ENCODE data around the gene NR1D1.
A peak's percentile ranks its signal among the peaks of the same experiment; 100 is the strongest.

NR1D1 gene

DNA sequence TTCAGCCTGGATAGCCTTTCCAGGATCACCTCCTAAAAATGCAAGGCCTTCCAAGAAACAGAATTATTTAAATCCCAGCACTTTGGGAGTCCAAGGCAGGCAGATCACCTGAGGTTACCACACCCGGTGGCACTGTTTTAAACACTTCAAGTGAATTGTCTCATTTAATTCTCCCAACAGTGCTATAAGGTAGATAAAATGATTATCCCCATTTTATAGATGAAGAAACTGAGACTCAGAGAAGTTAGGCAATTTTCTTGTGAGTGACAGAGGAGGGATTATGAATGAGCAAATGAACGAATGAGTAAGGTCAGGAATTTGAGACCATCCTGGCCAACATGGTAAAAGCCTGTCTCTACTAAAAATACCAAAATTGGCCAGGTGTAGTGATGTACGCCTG lies 20.8 kb downstream of the NR1D1 start:
- H4K20me1 ChIP-seq (ENCODE audit: control insufficient read depth, insufficient read depth, low read depth, low read length): no peaks in the 10 kb centered on the region
- no peak overlapping the region for H3K27ac ChIP-seq (ENCODE audit: low read depth, low read length)
- H3K4me1 ChIP-seq (ENCODE audit: control insufficient read depth, low read length): peaks cover 12% of the 10 kb centered on the region
- no peak overlapping the region for H3K4me3 ChIP-seq (ENCODE audit: low read length)
- H3F3A ChIP-seq (ENCODE audit: control insufficient read depth, insufficient read depth): no peaks in the 10 kb centered on the region
- TF ChIP-seq, protein P1, sequence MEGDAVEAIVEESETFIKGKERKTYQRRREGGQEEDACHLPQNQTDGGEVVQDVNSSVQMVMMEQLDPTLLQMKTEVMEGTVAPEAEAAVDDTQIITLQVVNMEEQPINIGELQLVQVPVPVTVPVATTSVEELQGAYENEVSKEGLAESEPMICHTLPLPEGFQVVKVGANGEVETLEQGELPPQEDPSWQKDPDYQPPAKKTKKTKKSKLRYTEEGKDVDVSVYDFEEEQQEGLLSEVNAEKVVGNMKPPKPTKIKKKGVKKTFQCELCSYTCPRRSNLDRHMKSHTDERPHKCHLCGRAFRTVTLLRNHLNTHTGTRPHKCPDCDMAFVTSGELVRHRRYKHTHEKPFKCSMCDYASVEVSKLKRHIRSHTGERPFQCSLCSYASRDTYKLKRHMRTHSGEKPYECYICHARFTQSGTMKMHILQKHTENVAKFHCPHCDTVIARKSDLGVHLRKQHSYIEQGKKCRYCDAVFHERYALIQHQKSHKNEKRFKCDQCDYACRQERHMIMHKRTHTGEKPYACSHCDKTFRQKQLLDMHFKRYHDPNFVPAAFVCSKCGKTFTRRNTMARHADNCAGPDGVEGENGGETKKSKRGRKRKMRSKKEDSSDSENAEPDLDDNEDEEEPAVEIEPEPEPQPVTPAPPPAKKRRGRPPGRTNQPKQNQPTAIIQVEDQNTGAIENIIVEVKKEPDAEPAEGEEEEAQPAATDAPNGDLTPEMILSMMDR (IDR thresholded peaks at IDR 0.05; ENCODE audit: low read depth, low read length, poor library complexity, severe bottlenecking): no peak
- no peak for TF ChIP-seq EZH2phosphoT487 (IDR thresholded peaks at IDR 0.05; ENCODE audit: borderline replicate concordance, low read length)
- no peak overlapping the region for H3K4me2 ChIP-seq (ENCODE audit: low read length)
- no peaks in the 10 kb centered on the region for H3K36me3 ChIP-seq (ENCODE audit: control insufficient read depth, low read length)
- H3K27me3 ChIP-seq (ENCODE audit: control insufficient read depth, low read length): no peaks in the 10 kb centered on the region
- H3K9me2 ChIP-seq (replicated peaks; ENCODE audit: control insufficient read depth, low read length): no peaks in the 10 kb centered on the region
- H3K79me2 ChIP-seq (ENCODE audit: control insufficient read depth, low read length): no peaks in the 10 kb centered on the region
- H3K9me3 ChIP-seq (ENCODE audit: control insufficient read depth, insufficient read depth, low read length): no peaks in the 10 kb centered on the region

DNA sequence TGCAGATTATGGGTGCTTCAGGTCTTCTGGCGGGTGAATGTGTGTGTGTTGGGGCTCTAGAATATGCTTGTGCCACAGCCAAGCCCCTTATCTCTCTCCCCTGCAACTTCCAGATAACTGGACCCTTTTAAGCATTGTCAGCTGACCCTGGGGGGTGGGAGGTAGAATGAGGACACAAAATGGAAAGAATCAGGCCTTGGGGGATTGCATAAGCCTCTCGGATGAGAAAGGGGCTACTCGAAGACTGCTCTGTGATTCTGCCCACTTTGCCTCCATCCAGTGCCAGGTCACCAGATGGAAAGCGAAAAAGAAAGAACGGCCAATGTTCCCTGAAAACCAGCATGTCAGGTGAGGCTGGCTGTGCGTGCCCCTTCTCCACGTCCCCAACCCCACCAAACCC lies 23.8 kb downstream of the NR1D1 start:
- H3K9me3 ChIP-seq (ENCODE audit: control insufficient read depth, insufficient read depth, low read length): no peaks in the 10 kb centered on the region
- no peak for TF ChIP-seq EZH2phosphoT487 (IDR thresholded peaks at IDR 0.05; ENCODE audit: borderline replicate concordance, low read length)
- TF ChIP-seq, protein P1 (IDR thresholded peaks at IDR 0.05; ENCODE audit: low read depth, low read length, poor library complexity, severe bottlenecking): no peak
- no peaks in the 10 kb centered on the region for H3K36me3 ChIP-seq (ENCODE audit: control insufficient read depth, low read length)
- H3K79me2 ChIP-seq (ENCODE audit: control insufficient read depth, low read length): no peaks in the 10 kb centered on the region
- H3K27me3 ChIP-seq (ENCODE audit: control insufficient read depth, low read length): no peaks in the 10 kb centered on the region
- H3K9me2 ChIP-seq (replicated peaks; ENCODE audit: control insufficient read depth, low read length): no peaks in the 10 kb centered on the region
- no peaks in the 10 kb centered on the region for H4K20me1 ChIP-seq (ENCODE audit: control insufficient read depth, insufficient read depth, low read depth, low read length)
- H3K27ac ChIP-seq (ENCODE audit: low read depth, low read length): no peak overlapping the region
- H3K4me1 ChIP-seq (ENCODE audit: control insufficient read depth, low read length): peaks cover 12% of the 10 kb centered on the region
- no peaks in the 10 kb centered on the region for H3F3A ChIP-seq (ENCODE audit: control insufficient read depth, insufficient read depth)
- no peak overlapping the region for H3K4me3 ChIP-seq (ENCODE audit: low read length)
- no peak overlapping the region for H3K4me2 ChIP-seq (ENCODE audit: low read length)

DNA sequence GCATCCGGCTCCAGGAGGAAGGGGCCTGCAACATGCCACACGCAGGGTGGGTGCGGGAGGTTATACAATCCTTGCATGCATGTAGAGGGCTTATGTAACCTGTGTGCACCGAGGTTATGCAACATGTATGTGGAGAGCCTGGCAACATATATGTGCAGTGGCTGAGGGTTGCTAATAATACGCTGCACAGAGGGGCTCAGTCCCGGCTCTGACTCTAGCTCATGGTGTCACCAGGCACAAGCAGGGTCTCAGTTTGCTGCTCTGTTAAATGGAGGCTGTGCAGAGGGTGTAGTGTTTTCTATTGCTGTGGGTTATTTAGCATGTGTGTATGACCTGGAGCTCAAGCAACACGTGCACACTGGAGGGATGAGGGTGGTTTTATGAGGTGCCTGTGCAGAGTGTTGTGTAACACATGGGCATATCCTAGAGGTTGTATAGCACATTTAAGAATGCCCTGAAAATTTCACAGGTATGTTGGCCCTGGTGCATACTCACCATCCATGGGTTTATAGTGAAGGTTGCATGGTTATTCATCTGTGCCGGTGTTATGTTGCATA lies 24.4 kb downstream of the NR1D1 start:
- Histone ChIP-seq H3F3A (ENCODE audit: control insufficient read depth, insufficient read depth) (no peaks in the 10 kb centered on the region), H3K27ac (ENCODE audit: low read depth, low read length) (no peak overlapping the region), H3K36me3 (ENCODE audit: control insufficient read depth, low read length) (no peaks in the 10 kb centered on the region), H3K4me3 (ENCODE audit: low read length) (no peak overlapping the region), H3K79me2 (ENCODE audit: control insufficient read depth, low read length) (no peaks in the 10 kb centered on the region), H3K9me3 (ENCODE audit: control insufficient read depth, insufficient read depth, low read length) (no peaks in the 10 kb centered on the region), H3K4me2 (ENCODE audit: low read length) (peak overlapping the region; percentile 57), H3K9me2 (replicated peaks; ENCODE audit: control insufficient read depth, low read length) (no peaks in the 10 kb centered on the region), H3K27me3 (ENCODE audit: control insufficient read depth, low read length) (no peaks in the 10 kb centered on the region), H3K4me1 (ENCODE audit: control insufficient read depth, low read length) (peaks cover 18% of the 10 kb centered on the region), H4K20me1 (ENCODE audit: control insufficient read depth, insufficient read depth, low read depth, low read length) (no peaks in the 10 kb centered on the region)
- TF ChIP-seq EZH2phosphoT487 (IDR thresholded peaks at IDR 0.05; ENCODE audit: borderline replicate concordance, low read length): no peak
- TF ChIP-seq, protein P1 (IDR thresholded peaks at IDR 0.05; ENCODE audit: low read depth, low read length, poor library complexity, severe bottlenecking): no peak

Measured in DOHH2 (cell line).